Activated naive CD8-positive, alpha-beta T cell treated with anti-CD3 and anti-CD28 coated beads, Interleukin-2, amount 50 U/mL, for 16 hours (primary cell): ENCODE results near the gene PANX2.

Source experiments
- DNase-seq: peaks from one replicate; pipeline ENCODE4 v3.0.0-alpha.2; 2020; ENCODE audit warnings: low read depth, low spot score

Gene PANX2

GRCh38 chr22:50169774-50170341 lies 673 bp upstream of the PANX2 start:
- no peak for DNase-seq

- no peak for DNase-seq
These were observed 911 bp downstream of the PANX2 start for GRCh38 chr22:50171319-50171964.

GRCh38 chr22:50171965-50172421 lies 1.5 kb downstream of the PANX2 start:
- no peak for DNase-seq

- DNase-seq: no peak
These were observed 2.9 kb downstream of the PANX2 start for GRCh38 chr22:50173311-50173982.

- no peak for DNase-seq
These were observed 3.4 kb downstream of the PANX2 start for GRCh38 chr22:50173983-50174355.

- no peak for DNase-seq
These were observed 4.1 kb downstream of the PANX2 start for GRCh38 chr22:50174382-50175190.

- no peak for DNase-seq
These were observed 4.6 kb downstream of the PANX2 start for GRCh38 chr22:50175191-50175461.

- no peak for DNase-seq
These were observed 5.7 kb downstream of the PANX2 start for GRCh38 chr22:50175921-50176849.

- DNase-seq: no peak
These were observed 6.5 kb downstream of the PANX2 start for GRCh38 chr22:50176850-50177536.

- no peak for DNase-seq
These were observed 7.3 kb downstream of the PANX2 start for GRCh38 chr22:50177537-50178470.

- DNase-seq: no peak
These were observed 7.9 kb downstream of the PANX2 start for GRCh38 chr22:50178471-50178864.

- no peak for DNase-seq
These were observed 8.6 kb downstream of the PANX2 start for GRCh38 chr22:50178871-50179869.

GRCh38 chr22:50179937-50180726 lies 9.6 kb downstream of the PANX2 start:
- DNase-seq: no peak

- DNase-seq: no peak
These were observed 10.4 kb downstream of the PANX2 start for GRCh38 chr22:50180727-50181521.

- no peak for DNase-seq
These were observed 11.9 kb downstream of the PANX2 start for GRCh38 chr22:50182176-50183081.
